ENCODE data around the gene DUSP1. TPM values are rescaled to one million over a fixed set of nuclear protein-coding genes. Genes with fewer than 3 reads are reported as not detected.

The DUSP1 gene
- total RNA-seq, 1 experiment from 2014 or later: 522 TPM

- peaks cover 38% of the 10 kb centered on the region for H3K4me1 ChIP-seq (ENCODE audit: insufficient read depth, low read length)
- peak overlapping the region; percentile 85 for H3K9ac ChIP-seq (ENCODE audit: low read length)
- H4K20me1 ChIP-seq (ENCODE audit: low read length): no peaks in the 10 kb centered on the region
- peaks cover 3% of the 10 kb centered on the region for H3F3A ChIP-seq (ENCODE audit: low read length, unreplicated experiment)
- CTCF ChIA-PET: no interaction called here
- no peaks in the 10 kb centered on the region for H3K79me2 ChIP-seq (ENCODE audit: low read length)
- no peak overlapping the region for H2AFZ ChIP-seq (ENCODE audit: low read length)
- peak overlapping the region; percentile 60 for H3K4me2 ChIP-seq (ENCODE audit: low read length)
- POLR2A ChIA-PET (ENCODE audit: unreplicated experiment): interaction anchor here (0.6 to 1.6 kb wide), 3 partner anchors 11 to 66 kb away, joined by 3 to 8 read pairs (median 6); partner anchors contain the start of gene DUSP1
- TF ChIP-seq EZH2phosphoT487 (IDR thresholded peaks at IDR 0.05; ENCODE audit: borderline replicate concordance, low read length) (no peak), CTCF (conservative IDR thresholded peaks at IDR 0.05; ENCODE audit: low read depth, low read length) (no peak), EZH2 (IDR thresholded peaks at IDR 0.05; ENCODE audit: low read length, unreplicated experiment) (no peak)
- no peaks in the 10 kb centered on the region for H3K36me3 ChIP-seq (ENCODE audit: low read depth, low read length)
- peak; percentile 93 for DNase-seq
- peak; percentile 77 for ATAC-seq
- H3K27ac ChIP-seq (ENCODE audit: low read length): peak overlapping the region; percentile 97
- H3K9me2 ChIP-seq (replicated peaks; ENCODE audit: low read length): no peaks in the 10 kb centered on the region
- no peaks in the 10 kb centered on the region for H3K27me3 ChIP-seq (ENCODE audit: low read length)
- intact Hi-C loops (cut with micrococcal nuclease): loop anchor here (1.0 kb wide), 1 partner anchor 16 kb away; no protein-coding TSS in a partner anchor
- H3K4me3 ChIP-seq (ENCODE audit: low read length): no peak overlapping the region; the same call in 1 of the 2 replicates
- TSS peak; percentile 24 for BruUV-seq (replicated peaks)
- no peaks in the 10 kb centered on the region for H3K9me3 ChIP-seq (ENCODE audit: low read length)
Measured at GRCh38 chr5:172782169-172783039, 11.4 kb upstream of the DUSP1 start.

GRCh38 chr5:172779691-172780341 is 8.8 kb upstream of the DUSP1 start:
- no peak overlapping the region for H3K9ac ChIP-seq (ENCODE audit: low read length)
- H3K4me1 ChIP-seq (ENCODE audit: insufficient read depth, low read length): peaks cover 61% of the 10 kb centered on the region
- ChIA-PET CTCF (no interaction called here), POLR2A (ENCODE audit: unreplicated experiment) (no interaction called here)
- no peak overlapping the region for H3K4me2 ChIP-seq (ENCODE audit: low read length)
- no peak for TF ChIP-seq EZH2 (IDR thresholded peaks at IDR 0.05; ENCODE audit: low read length, unreplicated experiment)
- no peak for TF ChIP-seq EZH2phosphoT487 (IDR thresholded peaks at IDR 0.05; ENCODE audit: borderline replicate concordance, low read length)
- no peak for TF ChIP-seq CTCF (conservative IDR thresholded peaks at IDR 0.05; ENCODE audit: low read depth, low read length)
- no peaks in the 10 kb centered on the region for H3K9me2 ChIP-seq (replicated peaks; ENCODE audit: low read length)
- H3K9me3 ChIP-seq (ENCODE audit: low read length): no peaks in the 10 kb centered on the region
- no peak for ATAC-seq
- intact Hi-C loops (cut with micrococcal nuclease): loop anchor here (10.0 kb wide), 1 partner anchor 675 kb away; no protein-coding TSS in a partner anchor
- no peaks in the 10 kb centered on the region for H3K79me2 ChIP-seq (ENCODE audit: low read length)
- no peak overlapping the region for H3K27ac ChIP-seq (ENCODE audit: low read length)
- no peak overlapping the region for H2AFZ ChIP-seq (ENCODE audit: low read length)
- H3K27me3 ChIP-seq (ENCODE audit: low read length): no peaks in the 10 kb centered on the region
- no peaks in the 10 kb centered on the region for H3K36me3 ChIP-seq (ENCODE audit: low read depth, low read length)
- peaks cover 3% of the 10 kb centered on the region for H3F3A ChIP-seq (ENCODE audit: low read length, unreplicated experiment)
- no peak overlapping the region for H3K4me3 ChIP-seq (ENCODE audit: low read length)
- BruUV-seq (replicated peaks): no TSS peak
- no peaks in the 10 kb centered on the region for H4K20me1 ChIP-seq (ENCODE audit: low read length)
- no peak for DNase-seq

Measured in PC-3 (cell line).